GM12878 (cell line): ENCODE results near the gene TMC8. TPM values are rescaled to one million over a fixed set of nuclear protein-coding genes. Genes with fewer than 3 reads are reported as not detected.

Source experiments
- ASH2L ChIP-seq: fragments of 300-600, 200-600 bp; sonication (generic); IDR thresholded peaks from 2 replicates; pipeline ENCODE4 v1.6.1; 2017; ENCODE audit warnings: low read depth, mild to moderate bottlenecking, borderline replicate concordance
- ATF3 ChIP-seq: IDR thresholded peaks from 2 replicates; pipeline ENCODE4 v1.6.1; 2011; ENCODE audit warnings: low read depth, mild to moderate bottlenecking, low read length, moderate library complexity, borderline replicate concordance; ENCODE audit errors: extremely low read depth
- CBFB ChIP-seq: IDR thresholded peaks from 2 replicates; pipeline ENCODE4 v1.6.1; 2016; ENCODE audit warnings: antibody characterized with exemption, low read depth
- CHD2 ChIP-seq: IDR thresholded peaks from 2 replicates; pipeline ENCODE4 v1.6.1; 2011; ENCODE audit warnings: low read depth, low read length, improper control_type of control experiment, borderline replicate concordance
- E2F8 ChIP-seq: fragments of 450-650 bp; IDR thresholded peaks from 2 replicates; pipeline ENCODE4 v1.6.1; 2018; ENCODE audit warnings: mild to moderate bottlenecking, low read depth, moderate library complexity; ENCODE audit not compliant: partially characterized antibody
- HDGF ChIP-seq: fragments of 450-650 bp; IDR thresholded peaks from 2 replicates; pipeline ENCODE4 v1.6.1; 2016; ENCODE audit warnings: antibody characterized with exemption
- IKZF2 ChIP-seq, 2 experiments: fragments of 450-650 bp; IDR thresholded peaks; 2 replicates each; pipeline ENCODE4 v1.6.1; 2017; ENCODE audit warnings: mild to moderate bottlenecking in 2 of 2, moderate library complexity in 2 of 2
- JUNB ChIP-seq: IDR thresholded peaks from 2 replicates; pipeline ENCODE4 v1.6.1; 2016; ENCODE audit warnings: antibody characterized with exemption, mild to moderate bottlenecking
- MTA2 ChIP-seq: fragments of 450-650 bp; IDR thresholded peaks from 2 replicates; pipeline ENCODE4 v1.6.1; 2016; ENCODE audit warnings: low read depth, mild to moderate bottlenecking, moderate library complexity
- MYB ChIP-seq: fragments of 150-350 bp; IDR thresholded peaks from 2 replicates; pipeline ENCODE4 v1.6.1; 2014; ENCODE audit warnings: mild to moderate bottlenecking, low read depth, low read length, borderline replicate concordance
- NKRF ChIP-seq: fragments of 450-650 bp; conservative IDR thresholded peaks from 2 replicates; pipeline ENCODE4 v1.6.1; 2017; ENCODE audit warnings: mild to moderate bottlenecking, moderate library complexity
- NR2C1 ChIP-seq: fragments of 450-650 bp; IDR thresholded peaks from 2 replicates; pipeline ENCODE4 v1.6.1; 2017; ENCODE audit warnings: antibody characterized with exemption, mild to moderate bottlenecking, moderate library complexity
- POLR2A ChIP-seq: IDR thresholded peaks from 2 replicates; pipeline ENCODE4 v1.6.1; 2011; ENCODE audit warnings: low read depth, mild to moderate bottlenecking, low read length
- RB1 ChIP-seq: fragments of 450-650 bp; formaldehyde crosslinking; IDR thresholded peaks from 2 replicates; pipeline ENCODE4 v1.6.1; 2017; ENCODE audit warnings: mild to moderate bottlenecking, borderline replicate concordance
- RELA ChIP-seq: fragments of 450-650 bp; IDR thresholded peaks from 2 replicates; pipeline ENCODE4 v1.8.0; 2014; ENCODE audit warnings: borderline replicate concordance; ENCODE audit not compliant: partially characterized antibody
- SMAD5 ChIP-seq: IDR thresholded peaks from 2 replicates; pipeline ENCODE4 v1.6.1; 2016; ENCODE audit warnings: antibody characterized with exemption, low read depth
- STAT3 ChIP-seq: IDR thresholded peaks from 2 replicates; pipeline ENCODE4 v1.6.1; 2011; ENCODE audit warnings: low read depth, low read length, improper control_type of control experiment
- USF1 ChIP-seq: IDR thresholded peaks from 2 replicates; pipeline ENCODE4 v1.6.1; 2011; ENCODE audit warnings: borderline replicate concordance, low read depth, mild to moderate bottlenecking, moderate library complexity, mixed read lengths, low read length; ENCODE audit not compliant: insufficient read depth; ENCODE audit errors: extremely low read length
- ZBED1 ChIP-seq: IDR thresholded peaks from 2 replicates; pipeline ENCODE4 v1.6.1; 2016; ENCODE audit warnings: borderline replicate concordance
- ZNF687 ChIP-seq: fragments of 450-650 bp; IDR thresholded peaks from 2 replicates; pipeline ENCODE4 v1.6.1; 2017; ENCODE audit warnings: mild to moderate bottlenecking, moderate library complexity
- polyA plus RNA-seq, 11 experiments: library from polyadenylated mRNA; depleted of rRNA in 4 of 11; unstranded in 6 of 11; stranded (reverse) in 5 of 11; fragments of >200 nt; fragmentation: Nextera tagmentation in 4 of 11; fragmentation: Illumina TruSeq in 1 of 11; extraction: Ambion mirVana in 4 of 11; extraction: Trizol in 1 of 11; gene quantifications; 1 replicate in 1 of 11; 2 replicates in 10 of 11; pipeline versions ENCODE4 v1.2.1 to v1.2.3, GENCODE V29; 2011 to 2016; ENCODE audit warnings: inconsistent platforms in 2 of 11, missing spikeins in 2 of 11, low read depth in 1 of 11
- total RNA-seq, 4 experiments: library from RNA; depleted of rRNA in 3 of 4; stranded (reverse); fragments of >200 nt in 3 of 4; fragmentation: Illumina TruSeq in 1 of 4; extraction: Trizol in 1 of 4; gene quantifications; 2 replicates each; pipeline versions ENCODE4 v1.2.1 to v1.2.3, GENCODE V29; 2013 to 2021

Gene TMC8
- total and polyA plus RNA-seq, 10 of the 15 experiments (the other 5 are each of a cell fraction or from before 2014, with no cell fraction given) = 2.7 to 128 (median 40.0) TPM

- no peak for TF ChIP-seq HDGF
- peak in 1 of 2 experiments; percentile 41; a peak in 2 of 4 replicates for TF ChIP-seq IKZF2 (IDR thresholded peaks at IDR 0.05)
- no peak for TF ChIP-seq ATF3
- TF ChIP-seq MTA2 = no peak
- peak; percentile 52 for TF ChIP-seq POLR2A
- TF ChIP-seq RB1 = no peak
- TF ChIP-seq CHD2 = no peak
- no peak for TF ChIP-seq STAT3
- TF ChIP-seq NR2C1 = no peak
- no peak for TF ChIP-seq JUNB
- no peak for TF ChIP-seq NKRF
- no peak for TF ChIP-seq ZNF687
- TF ChIP-seq USF1 = peak; percentile 45
- TF ChIP-seq CBFB = no peak; the same call in 1 of the 2 replicates
- TF ChIP-seq RELA = peak; percentile 89
- no peak for TF ChIP-seq MYB
- TF ChIP-seq ASH2L = no peak
- TF ChIP-seq E2F8 = no peak
- TF ChIP-seq SMAD5 = no peak
- TF ChIP-seq ZBED1 = 0 out of 2 replicates have a peak, but pooled peaks have one; percentile 18
Observed at GRCh38 chr17:78168903-78169793, 38.6 kb downstream of the TMC8 start (continued).
